Measurements from ENCODE around the gene UGT1A3.

- TF ChIP-seq CTCF (IDR thresholded peaks at IDR 0.05; ENCODE audit: poor library complexity) (no peak), EZH2 (IDR thresholded peaks at IDR 0.05; ENCODE audit: borderline replicate concordance) (no peak)
Observed at GRCh38 chr2:233768076-233768475, 39.2 kb downstream of the UGT1A3 start.
